OCI-LY3 (cell line): Measurements from ENCODE around the gene DTNA.

Experiments used
- EZH2phosphoT487 ChIP-seq: fragments of 200-600 bp; shearing (Covaris generic); IDR thresholded peaks from 2 replicates; pipeline ENCODE4 v1.6.1; 2018; ENCODE audit warnings: antibody characterized with exemption, mixed run types, low read depth
- TF ChIP-seq, protein P1 (sequence below): fragments of 200-600, 300-600 bp; sonication (generic); IDR thresholded peaks from 2 replicates; pipeline ENCODE4 v1.5.1; 2014; ENCODE audit warnings: antibody characterized with exemption, low read length, low read depth

DNA sequence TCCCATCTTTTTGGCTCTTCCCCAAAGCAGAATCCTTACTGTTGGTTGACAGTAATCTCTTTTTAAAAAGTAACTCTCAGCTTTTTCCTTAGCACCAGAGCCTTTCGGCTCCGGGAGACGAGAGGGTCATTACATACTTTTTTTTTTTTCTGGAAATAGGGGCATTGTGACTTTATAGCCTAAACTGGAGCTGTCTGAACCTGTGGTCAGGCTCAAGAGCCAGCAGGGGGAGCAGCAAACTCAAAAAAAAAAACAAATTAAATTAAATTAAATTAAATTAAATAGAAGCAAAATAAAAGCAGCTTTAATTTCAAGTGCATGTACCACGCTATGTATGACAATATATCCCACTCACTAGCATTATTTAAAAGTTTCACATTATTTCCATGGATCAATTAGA lies 156.6 kb downstream of the DTNA start:
- TF ChIP-seq, protein P1, sequence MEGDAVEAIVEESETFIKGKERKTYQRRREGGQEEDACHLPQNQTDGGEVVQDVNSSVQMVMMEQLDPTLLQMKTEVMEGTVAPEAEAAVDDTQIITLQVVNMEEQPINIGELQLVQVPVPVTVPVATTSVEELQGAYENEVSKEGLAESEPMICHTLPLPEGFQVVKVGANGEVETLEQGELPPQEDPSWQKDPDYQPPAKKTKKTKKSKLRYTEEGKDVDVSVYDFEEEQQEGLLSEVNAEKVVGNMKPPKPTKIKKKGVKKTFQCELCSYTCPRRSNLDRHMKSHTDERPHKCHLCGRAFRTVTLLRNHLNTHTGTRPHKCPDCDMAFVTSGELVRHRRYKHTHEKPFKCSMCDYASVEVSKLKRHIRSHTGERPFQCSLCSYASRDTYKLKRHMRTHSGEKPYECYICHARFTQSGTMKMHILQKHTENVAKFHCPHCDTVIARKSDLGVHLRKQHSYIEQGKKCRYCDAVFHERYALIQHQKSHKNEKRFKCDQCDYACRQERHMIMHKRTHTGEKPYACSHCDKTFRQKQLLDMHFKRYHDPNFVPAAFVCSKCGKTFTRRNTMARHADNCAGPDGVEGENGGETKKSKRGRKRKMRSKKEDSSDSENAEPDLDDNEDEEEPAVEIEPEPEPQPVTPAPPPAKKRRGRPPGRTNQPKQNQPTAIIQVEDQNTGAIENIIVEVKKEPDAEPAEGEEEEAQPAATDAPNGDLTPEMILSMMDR: peak; percentile 39
- no peak for TF ChIP-seq EZH2phosphoT487
